ENCODE results near the gene FBLIM1. TPM values are rescaled to one million over a fixed set of nuclear protein-coding genes. Genes with fewer than 3 reads are reported as not detected.
"Not testable (repeated sequence)": the region's sequence is repeated elsewhere in the genome, so short reads cannot be mapped to it uniquely, and the experiment has no call there.

FBLIM1 gene
- total RNA-seq, 1 donor from 2014 or later: 101 TPM

- no peak for TF ChIP-seq CTCF (IDR thresholded peaks at IDR 0.05; ENCODE audit: unreplicated experiment)
- H3K4me3 Mint-ChIP-seq (ENCODE audit: low read depth): no peak overlapping the region
- no peaks in the 10 kb centered on the region for H3K36me3 Mint-ChIP-seq (ENCODE audit: insufficient read depth)
- H3K9me3 Mint-ChIP-seq (ENCODE audit: low read depth): no peaks in the 10 kb centered on the region
- DNase-seq (ENCODE audit: low spot score, unreplicated experiment): no peak
- H3K4me1 Mint-ChIP-seq (ENCODE audit: low read depth): peaks cover 8% of the 10 kb centered on the region
- no peak overlapping the region for H3K27ac Mint-ChIP-seq
- H3K27me3 Mint-ChIP-seq: no peaks in the 10 kb centered on the region
Measured at GRCh38 chr1:15810073-15810472, 51.5 kb downstream of the FBLIM1 start.

GRCh38 chr1:15816674-15817073 is 58.1 kb downstream of the FBLIM1 start:
- Mint-ChIP-seq H3K27me3 (no peaks in the 10 kb centered on the region), H3K4me1 (ENCODE audit: low read depth) (peaks cover 3% of the 10 kb centered on the region), H3K27ac (peak overlapping the region; percentile 11), H3K9me3 (ENCODE audit: low read depth) (no peaks in the 10 kb centered on the region), H3K36me3 (ENCODE audit: insufficient read depth) (peaks cover 3% of the 10 kb centered on the region), H3K4me3 (ENCODE audit: low read depth) (no peak overlapping the region)
- DNase-seq (ENCODE audit: low spot score, unreplicated experiment): no peak
- TF ChIP-seq CTCF (IDR thresholded peaks at IDR 0.05; ENCODE audit: unreplicated experiment): no peak

- Mint-ChIP-seq H3K9me3 (ENCODE audit: low read depth) (no peaks in the 10 kb centered on the region), H3K27ac (no peak overlapping the region), H3K36me3 (ENCODE audit: insufficient read depth) (peaks cover 5% of the 10 kb centered on the region), H3K4me1 (ENCODE audit: low read depth) (peaks cover 3% of the 10 kb centered on the region), H3K4me3 (ENCODE audit: low read depth) (no peak overlapping the region), H3K27me3 (no peaks in the 10 kb centered on the region)
- DNase-seq (ENCODE audit: low spot score, unreplicated experiment): no peak
- no peak for TF ChIP-seq CTCF (IDR thresholded peaks at IDR 0.05; ENCODE audit: unreplicated experiment)
Measured at GRCh38 chr1:15820478-15820877, 61.9 kb downstream of the FBLIM1 start.

GRCh38 chr1:15825800-15826199 is 67.2 kb downstream of the FBLIM1 start:
- Mint-ChIP-seq H3K4me3 (ENCODE audit: low read depth) (no peak overlapping the region), H3K27me3 (no peaks in the 10 kb centered on the region), H3K36me3 (ENCODE audit: insufficient read depth) (peaks cover 3% of the 10 kb centered on the region), H3K4me1 (ENCODE audit: low read depth) (peaks cover 5% of the 10 kb centered on the region), H3K27ac (no peak overlapping the region), H3K9me3 (ENCODE audit: low read depth) (no peaks in the 10 kb centered on the region)
- DNase-seq (ENCODE audit: low spot score, unreplicated experiment): no peak
- TF ChIP-seq CTCF (IDR thresholded peaks at IDR 0.05; ENCODE audit: unreplicated experiment): no peak

GRCh38 chr1:15826810-15827507 is 68.4 kb downstream of the FBLIM1 start:
- H3K36me3 Mint-ChIP-seq (ENCODE audit: insufficient read depth): peaks cover 7% of the 10 kb centered on the region
- no peaks in the 10 kb centered on the region for H3K27me3 Mint-ChIP-seq
- peaks cover 4% of the 10 kb centered on the region for H3K9me3 Mint-ChIP-seq (ENCODE audit: low read depth)
- H3K4me3 Mint-ChIP-seq (ENCODE audit: low read depth): no peak overlapping the region
- TF ChIP-seq CTCF (IDR thresholded peaks at IDR 0.05; ENCODE audit: unreplicated experiment): no peak
- no peak overlapping the region for H3K27ac Mint-ChIP-seq
- H3K4me1 Mint-ChIP-seq (ENCODE audit: low read depth): peaks cover 9% of the 10 kb centered on the region
- no peak for DNase-seq (ENCODE audit: low spot score, unreplicated experiment)

- not testable (repeated sequence) for DNase-seq (ENCODE audit: low spot score, unreplicated experiment); H3K36me3 Mint-ChIP-seq (ENCODE audit: insufficient read depth); H3K4me3 Mint-ChIP-seq (ENCODE audit: low read depth); H3K27ac Mint-ChIP-seq; H3K27me3 Mint-ChIP-seq; H3K9me3 Mint-ChIP-seq (ENCODE audit: low read depth); H3K4me1 Mint-ChIP-seq (ENCODE audit: low read depth)
Measured at GRCh38 chr1:15827567-15827966, 69.0 kb downstream of the FBLIM1 start.

- H3K4me1 Mint-ChIP-seq (ENCODE audit: low read depth): peaks cover 13% of the 10 kb centered on the region
- DNase-seq (ENCODE audit: low spot score, unreplicated experiment); H3K27ac Mint-ChIP-seq; H3K9me3 Mint-ChIP-seq (ENCODE audit: low read depth); H3K27me3 Mint-ChIP-seq; H3K4me3 Mint-ChIP-seq (ENCODE audit: low read depth): not testable (repeated sequence)
- H3K36me3 Mint-ChIP-seq (ENCODE audit: insufficient read depth): peaks cover 11% of the 10 kb centered on the region
Measured at GRCh38 chr1:15828931-15829330, 70.3 kb downstream of the FBLIM1 start.

All from progenitor cell of endocrine pancreas (in vitro differentiated cells).